ENCODE measurements around the gene RAB11FIP5.
"Not testable (repeated sequence)": the region's sequence is repeated elsewhere in the genome, so short reads cannot be mapped to it uniquely, and the experiment has no call there.

Gene RAB11FIP5, protein sequence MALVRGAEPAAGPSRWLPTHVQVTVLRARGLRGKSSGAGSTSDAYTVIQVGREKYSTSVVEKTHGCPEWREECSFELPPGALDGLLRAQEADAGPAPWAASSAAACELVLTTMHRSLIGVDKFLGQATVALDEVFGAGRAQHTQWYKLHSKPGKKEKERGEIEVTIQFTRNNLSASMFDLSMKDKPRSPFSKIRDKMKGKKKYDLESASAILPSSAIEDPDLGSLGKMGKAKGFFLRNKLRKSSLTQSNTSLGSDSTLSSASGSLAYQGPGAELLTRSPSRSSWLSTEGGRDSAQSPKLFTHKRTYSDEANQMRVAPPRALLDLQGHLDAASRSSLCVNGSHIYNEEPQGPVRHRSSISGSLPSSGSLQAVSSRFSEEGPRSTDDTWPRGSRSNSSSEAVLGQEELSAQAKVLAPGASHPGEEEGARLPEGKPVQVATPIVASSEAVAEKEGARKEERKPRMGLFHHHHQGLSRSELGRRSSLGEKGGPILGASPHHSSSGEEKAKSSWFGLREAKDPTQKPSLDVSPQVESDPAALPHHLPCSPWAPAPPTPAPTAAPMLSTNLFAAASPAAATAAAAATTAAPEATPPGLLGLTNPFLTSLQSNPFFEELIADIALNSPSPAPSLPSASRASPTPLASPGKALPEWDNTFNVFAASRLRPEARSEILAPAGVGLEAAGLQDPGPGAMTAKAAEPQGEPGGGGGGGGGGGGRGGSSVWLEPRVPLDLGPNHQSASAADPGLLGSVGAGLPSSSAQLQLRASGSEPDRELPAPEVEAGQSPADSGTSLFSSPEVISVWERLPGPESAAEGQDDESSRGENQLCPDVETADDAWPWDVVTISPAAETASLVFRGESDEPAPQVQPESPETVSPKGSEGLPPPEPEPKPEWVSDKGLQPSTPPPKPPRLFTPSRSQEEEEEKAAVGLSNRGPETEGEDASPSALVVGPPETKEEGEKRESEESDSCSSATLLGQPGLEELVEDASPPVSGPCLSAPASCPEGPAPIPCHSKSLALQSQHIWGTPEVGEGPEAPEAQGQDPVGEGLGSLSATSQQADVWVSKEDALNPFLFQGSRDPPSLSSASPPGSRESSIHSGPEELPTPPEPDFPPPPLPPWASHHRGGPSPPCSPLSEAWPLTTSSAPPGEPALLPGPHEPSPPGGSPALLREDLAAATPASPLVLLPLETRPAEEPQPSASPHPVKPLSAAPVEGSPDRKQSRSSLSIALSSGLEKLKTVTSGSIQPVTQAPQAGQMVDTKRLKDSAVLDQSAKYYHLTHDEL (N-terminal part only)

DNA sequence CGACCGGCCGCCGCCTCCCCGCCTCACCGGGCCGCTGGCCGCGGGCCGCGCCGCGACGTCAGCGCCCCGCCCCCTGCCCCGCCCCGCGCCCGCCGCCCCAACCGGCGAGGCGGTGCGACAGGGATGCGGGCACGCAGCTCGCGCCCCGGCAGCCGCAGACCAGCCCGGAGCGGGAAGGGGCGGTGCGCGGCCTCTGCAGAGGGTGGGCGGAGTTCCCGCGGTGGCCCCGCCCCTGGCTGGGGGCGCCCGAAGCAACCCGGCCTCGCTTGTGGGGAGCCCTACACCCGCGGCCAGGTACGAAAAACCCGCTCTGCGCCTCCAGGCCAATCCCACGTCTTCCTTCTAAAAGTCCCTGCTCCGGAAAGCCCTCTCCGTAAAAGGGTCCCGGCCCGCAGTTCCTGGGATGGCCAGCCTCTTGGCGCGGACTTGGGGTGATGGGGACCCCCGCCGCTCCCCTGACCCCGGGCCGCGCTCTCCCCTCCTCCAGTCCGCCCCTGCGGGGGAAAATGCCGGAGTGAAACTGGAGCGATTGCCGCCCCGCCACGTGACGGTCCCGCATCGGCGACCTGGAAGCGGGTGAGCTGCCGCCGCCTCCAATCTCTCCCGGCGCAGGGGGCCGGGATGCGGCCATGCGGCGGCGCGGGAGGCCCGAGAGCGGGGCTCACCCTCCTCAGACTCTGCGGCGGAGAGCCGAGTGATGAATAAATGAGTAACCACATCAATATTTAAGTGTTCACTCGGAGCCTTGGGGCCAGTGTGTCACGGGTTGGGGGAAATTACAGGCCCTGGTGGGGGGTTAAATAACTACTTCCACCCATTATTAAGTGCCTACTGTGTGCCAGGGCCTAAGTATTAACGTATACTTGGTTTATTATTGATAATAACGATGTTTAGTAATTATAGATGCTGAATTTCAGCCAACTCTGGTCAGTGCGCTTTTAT is at the start of gene RAB11FIP5:
Gene RAB11FIP5, minus strand, starts transcription at position 36 of the 942 bp plus-strand sequence. CDS start 171 bp downstream, outside the sequence.
- peak; percentile 79 for DNase-seq

DNA sequence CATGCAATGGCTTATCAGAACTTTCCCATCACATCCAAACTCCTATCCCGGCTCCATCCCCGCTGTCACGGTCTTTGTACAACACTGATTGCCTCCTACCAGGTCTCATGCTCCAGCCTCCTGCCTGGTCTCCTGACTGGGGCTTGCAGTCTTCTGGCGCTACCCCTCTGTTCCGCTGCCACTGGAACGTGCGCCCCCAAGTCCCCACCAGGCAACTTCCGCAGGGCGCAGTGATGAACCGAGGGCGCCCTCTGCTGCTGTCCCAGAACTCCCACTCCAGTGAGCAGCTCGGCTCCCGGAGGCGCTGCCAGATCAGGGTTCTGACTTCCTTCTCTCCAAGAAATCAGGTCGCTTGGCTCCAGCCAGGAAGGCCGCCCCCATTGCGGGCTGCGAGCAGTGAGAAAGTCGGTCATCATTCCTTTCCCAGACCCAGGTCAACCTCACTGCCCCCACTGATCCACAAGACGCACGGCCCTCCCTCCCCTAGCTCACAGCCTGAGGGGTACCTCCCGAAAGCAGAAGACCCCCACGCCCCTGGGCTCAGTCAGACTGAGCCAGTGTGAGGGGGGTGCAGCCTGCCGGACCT is 43.9 kb upstream of the RAB11FIP5 start:
- DNase-seq: peak; percentile 23

DNA sequence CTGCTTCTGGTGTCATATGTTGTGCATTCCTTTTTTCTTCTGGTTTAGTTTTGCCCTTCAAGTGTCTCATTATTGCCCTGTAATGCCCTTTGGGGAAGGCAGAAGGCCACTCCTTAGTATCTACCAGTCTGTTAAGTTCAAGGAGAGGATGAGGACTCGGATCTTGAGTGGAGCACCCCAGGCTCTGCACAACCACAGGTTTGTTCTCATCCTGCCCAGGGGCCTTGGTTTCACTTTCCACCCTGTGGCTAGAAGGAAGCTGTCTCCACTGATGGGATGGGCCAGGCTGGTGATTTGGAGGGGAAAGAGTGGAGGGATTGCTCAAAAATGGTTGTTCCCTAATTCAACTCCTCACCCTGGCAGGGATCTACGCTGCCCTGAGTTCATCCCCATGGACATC is 30.2 kb upstream of the RAB11FIP5 start:
- no peak for DNase-seq

DNA sequence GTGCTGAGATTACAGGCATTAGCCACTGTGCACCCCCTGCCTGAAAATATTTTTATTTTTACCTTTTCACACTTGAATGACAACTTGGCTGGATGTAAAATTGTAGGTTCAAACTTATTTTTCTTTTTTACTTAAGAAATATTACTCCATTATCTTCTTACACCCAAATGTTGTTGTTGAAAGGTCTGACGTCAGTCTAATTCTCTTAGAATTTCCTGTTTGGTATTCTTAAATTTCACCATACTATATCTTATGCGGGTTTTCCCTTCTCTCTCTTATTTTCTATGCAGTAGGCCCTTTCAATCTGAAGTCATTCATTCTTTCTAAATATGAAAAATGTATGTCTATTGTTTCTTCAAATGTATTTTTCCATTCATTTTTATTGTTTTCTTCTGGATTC is 29.1 kb upstream of the RAB11FIP5 start:
- no peak for DNase-seq

DNA sequence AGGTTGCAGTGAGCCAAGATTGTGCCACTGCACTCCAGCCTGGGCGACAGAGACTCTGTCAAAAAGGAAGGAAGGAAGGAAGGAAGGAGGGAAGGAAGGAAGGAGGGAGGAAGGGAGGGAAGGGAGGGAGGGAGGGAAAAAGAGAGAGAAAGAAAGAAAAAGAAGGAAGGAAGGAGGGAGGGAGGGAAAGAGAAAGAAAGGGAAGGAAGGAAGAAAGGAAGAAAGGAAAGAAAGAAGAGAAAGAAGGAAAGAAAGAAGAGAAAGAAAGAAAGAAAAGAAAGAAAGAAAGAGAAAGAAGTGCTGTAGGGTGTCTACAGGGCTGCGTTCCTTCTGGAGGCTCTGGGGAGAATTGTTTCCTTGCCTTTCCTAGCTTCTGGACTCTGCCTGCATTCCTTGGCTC is 22.5 kb upstream of the RAB11FIP5 start:
- DNase-seq: no peak

DNA sequence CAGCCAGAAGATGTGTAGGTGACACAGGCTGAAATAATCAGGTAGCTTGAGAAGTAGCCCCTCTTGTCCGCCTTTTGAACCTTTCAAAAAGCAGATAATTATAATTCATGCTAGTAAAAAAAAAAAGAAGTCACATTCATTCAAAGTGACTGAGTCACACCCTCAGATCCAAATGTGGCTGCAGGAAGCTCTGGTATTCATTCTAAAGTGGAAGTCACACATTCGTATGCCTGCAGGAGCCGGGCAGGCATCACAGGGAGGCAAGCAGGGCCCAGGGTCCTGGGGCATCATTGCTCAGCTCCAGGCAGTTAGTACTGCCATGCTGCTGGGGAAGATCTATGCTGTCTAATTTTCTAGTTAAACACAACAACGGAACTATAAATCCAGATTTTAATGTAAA is 21.7 kb upstream of the RAB11FIP5 start:
- no peak for DNase-seq

DNA sequence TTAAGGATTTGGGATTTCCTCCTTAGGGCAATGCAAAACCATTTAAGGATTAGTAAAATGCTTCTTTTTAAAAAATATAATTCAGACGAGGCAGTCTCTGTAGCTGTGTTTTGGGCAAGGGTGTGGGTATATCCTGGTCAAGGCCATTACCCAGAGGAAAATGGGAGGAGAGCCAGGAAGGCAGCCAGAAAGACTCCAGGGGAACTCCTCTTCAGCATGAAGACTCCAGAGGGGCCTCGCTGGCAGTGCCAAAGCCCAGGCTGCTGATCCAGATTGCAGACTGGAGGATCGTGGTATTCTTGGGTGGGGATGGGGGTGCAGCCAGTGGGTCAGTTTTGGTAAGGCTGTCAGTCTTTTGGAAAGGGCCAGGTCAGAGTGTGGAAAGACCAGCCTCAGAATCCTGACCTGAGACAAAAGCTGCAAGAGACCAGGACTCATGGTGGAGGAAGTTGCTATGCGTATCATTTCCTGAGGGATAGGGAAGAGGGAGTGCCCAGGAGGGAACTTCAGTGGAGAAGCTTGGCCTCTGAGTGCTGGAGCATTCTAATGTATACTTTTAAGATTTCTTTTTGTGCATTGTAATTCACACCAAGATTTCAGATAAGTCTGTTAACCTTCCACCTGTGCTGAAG is 20.9 kb upstream of the RAB11FIP5 start:
- no peak for DNase-seq

DNA sequence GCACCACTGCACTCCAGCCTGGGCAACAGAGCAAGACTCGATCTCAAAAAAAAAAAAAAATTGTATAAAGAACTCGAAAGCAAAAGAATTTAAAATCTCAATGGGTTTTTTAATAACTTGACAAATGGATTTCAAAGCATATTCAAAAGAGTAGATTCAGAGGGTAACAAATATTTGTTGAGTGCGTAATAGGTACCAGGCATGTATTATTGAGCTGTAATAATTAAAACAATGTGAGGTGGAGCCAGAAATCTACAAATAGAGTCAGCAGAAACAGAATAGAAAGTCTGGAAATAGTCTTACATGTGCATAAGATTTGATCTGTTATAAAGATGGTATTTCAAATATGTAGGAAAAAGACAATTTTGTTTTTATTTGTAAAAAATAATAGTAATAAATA is 19.1 kb upstream of the RAB11FIP5 start:
- no peak for DNase-seq

DNA sequence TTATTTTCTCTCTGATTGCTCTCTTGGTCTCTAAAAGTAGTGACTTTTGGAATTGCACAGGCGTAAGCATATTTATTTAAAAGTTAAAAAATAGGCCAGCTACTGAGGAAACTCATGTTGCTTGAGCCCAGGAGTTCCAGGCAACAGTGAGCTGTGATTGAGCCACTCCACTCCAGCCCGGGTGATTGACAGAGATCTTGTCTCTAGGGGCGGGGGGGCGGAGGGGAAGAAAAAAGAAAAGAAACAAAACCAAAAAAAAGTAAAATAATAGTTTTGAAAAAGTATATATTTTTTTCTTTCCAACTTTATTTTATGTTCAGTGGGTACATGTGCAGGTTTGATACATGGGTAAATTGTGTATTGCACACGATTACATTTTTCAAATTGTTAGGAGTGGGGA is 18.0 kb upstream of the RAB11FIP5 start:
- no peak for DNase-seq

DNA sequence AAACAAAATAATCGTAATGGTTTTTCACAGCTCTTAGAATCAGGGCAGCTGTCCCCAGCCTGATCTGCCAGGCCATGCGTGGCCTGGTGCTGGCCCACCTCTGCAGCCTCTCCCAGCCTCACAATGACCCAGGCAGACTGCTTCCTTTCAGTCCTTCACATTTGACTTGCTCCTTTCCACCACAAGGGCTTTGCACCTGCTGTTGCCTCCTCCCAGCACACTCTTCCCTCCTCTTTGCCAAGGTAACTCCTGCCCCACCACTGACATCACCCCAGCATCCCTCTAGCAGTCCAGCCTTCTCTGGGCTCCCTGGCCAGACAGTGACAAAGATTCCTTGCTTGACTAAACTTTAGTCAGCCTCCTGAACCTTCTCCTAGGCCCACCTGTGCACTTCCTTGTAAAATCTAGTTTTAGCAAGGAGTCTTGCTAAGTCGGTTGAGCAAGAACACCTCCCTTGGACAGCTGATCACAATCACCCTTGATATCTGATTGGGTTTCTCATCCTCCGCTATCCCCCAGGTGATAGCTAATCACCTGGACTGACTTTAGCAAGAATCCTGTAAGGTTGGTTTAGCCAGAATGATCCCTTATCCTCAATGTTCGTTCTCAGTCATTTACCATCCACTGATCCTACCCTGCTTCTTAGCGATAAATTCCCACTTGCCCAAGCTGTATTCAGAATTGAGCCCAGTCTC is 16.2 kb upstream of the RAB11FIP5 start:
- no peak for DNase-seq

DNA sequence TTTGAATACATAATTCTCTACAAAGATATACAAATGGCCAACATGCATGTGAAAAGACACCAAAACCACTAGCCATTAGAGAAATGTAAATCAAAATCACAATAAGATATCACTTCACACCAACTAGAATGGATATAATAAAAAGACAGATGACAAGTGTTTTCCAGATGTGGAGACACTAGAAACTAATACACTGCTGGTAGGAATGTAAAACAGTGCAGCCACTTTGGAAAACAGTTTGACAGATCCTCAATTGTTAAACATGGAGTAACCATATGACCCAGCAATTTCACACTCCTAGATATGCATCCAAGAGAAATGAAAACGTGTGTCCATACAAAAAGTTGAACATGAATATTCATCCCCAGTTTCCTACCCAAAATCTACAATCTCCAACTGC is 9.8 kb upstream of the RAB11FIP5 start:
- no peak for DNase-seq

DNA sequence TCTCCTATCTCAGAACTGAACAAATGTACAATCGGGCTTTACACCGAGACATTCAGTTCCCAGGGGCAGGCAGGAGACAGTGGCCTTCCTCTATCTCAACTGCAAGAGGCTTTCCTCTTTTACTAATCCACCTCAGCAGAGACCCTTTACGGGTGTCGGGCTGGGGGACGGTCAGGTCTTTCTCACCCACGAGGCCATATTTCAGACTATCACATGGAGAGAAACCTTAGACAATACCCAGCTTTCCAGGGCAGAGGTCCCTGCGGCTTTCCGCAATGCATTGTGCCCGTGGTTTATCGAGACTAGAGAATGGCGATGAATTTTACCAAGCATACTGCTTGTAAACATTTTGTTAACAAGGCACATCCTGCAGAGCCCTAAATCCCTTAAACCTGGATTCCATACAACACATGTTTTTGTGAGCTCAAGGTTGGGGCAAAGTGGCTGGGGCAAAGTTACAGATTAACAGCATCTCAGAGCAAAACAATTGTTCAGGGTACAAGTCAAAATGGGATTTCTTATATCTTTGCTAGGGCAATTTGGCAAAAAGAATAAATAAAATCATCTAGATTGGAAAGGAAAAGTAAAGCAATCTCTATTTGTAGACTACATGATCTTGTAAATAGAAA is 7.0 kb upstream of the RAB11FIP5 start:
- DNase-seq: not testable (repeated sequence)

DNA sequence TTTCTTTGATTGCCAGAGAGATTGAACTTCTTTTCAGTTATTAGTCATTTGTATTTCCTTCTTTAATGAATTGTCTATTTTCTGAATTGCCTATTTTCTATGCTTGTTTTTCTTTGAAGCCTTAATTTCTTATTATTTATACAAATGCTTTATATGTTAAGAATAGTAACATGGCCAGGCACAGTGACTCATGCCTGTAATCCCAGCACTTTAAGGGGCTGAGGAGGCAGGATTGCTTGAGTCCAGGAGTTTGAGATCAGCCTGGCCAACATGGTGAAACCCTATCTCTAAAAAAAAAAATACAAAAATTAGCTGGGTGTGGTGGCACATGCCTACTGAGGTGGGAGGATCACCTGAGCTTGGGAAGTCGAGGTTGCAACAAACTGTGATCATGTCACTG is 4.7 kb upstream of the RAB11FIP5 start:
- no peak for DNase-seq

DNA sequence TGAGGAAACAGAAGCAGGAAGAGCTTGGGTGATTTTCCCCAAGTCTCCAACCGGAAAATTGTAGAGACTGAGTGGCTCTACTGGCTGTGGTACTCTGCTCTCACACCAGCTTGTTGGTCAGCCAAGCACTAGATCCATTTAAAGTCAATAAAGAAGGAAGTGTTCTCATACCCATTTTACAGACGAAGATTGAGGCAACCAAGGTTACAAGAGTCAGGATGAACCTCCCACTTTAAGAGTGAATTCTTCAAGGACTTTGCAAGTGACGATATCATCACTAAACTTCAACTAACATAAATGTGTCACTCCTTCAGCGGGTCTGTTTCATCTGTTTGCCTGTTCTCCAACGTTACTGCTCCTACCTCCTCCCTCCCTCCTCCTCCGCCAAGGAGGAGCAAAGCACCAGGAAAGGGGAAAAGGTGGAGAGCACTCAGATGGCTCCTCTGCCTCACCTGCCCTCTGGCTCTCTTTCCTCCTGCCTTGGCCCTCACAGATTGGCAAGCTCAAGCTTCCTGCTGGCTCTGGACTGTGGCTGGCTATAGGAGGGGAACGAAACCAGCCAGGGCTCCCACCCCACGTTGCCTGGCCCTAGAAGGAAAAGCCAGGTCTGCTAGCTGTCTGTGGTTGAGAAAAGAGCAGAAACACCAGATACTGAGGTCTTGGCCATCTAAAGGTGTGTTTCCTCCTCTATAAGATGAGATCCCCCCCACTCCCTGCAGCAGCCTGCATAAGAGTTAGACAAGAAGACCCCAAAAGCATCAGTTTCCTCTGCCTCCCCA is 3.6 kb upstream of the RAB11FIP5 start:
- no peak for DNase-seq

DNA sequence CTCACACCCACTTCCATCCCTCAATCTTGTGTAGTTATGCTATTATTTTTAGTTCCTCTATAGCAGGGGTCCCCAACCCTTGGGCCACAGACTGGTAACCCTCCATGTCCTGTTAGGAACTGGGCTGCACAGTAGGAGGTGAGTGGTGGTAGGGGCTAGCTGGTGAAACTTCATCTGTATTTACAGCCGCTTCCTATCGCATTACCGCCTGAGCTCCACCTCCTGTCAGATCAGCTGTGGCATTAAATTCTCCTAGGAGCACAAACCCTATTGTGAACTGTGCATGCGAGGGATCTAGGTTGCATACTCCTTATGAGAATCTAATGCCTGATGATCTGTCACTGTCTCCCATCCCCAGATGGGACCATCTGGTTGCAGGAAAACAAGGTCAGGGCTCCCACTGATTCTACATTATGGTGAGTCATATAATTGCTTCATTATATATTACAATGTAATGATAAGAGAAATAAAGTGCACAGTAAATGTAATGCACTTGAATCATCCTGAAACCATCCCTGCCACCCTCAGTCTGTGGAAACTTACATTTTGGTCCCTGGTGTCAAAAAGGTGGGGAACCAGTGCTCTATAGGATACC is 1.6 kb upstream of the RAB11FIP5 start:
- no peak for DNase-seq

DNA sequence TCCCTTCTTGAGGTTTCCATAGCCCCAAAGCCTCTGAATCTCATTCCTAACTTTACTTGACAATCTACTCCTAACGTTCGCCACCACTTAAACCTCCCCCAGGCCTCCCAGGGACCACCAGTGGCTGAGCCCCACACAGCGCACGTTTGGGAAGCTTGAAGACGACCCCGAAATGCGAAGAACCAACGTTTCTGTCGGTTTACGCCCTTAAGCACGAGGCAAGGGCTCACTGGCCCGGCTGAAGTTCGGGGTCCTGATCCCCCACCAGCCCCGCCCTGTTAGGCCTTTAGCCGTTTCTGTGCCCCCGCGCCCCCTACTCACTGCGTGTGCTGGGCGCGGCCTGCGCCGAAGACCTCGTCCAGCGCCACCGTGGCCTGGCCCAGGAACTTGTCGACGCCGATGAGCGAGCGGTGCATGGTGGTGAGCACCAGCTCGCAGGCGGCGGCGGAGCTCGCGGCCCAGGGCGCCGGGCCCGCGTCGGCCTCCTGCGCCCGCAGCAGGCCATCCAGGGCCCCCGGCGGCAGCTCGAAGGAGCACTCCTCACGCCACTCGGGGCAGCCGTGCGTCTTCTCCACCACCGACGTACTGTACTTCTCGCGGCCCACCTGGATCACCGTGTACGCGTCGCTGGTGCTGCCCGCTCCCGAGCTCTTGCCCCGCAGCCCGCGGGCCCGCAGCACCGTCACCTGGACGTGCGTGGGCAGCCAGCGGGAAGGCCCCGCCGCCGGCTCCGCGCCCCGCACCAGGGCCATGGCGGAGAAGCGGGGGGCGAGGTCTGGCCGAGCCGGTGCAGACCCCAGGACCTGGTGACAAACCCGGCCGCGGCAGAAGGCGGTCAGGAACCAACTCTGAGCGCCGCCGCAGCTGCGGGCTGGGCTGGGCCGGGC is 479 bp downstream of the RAB11FIP5 start:
- peak; percentile 18 for DNase-seq
